SK-N-SH (cell line): Measurements from ENCODE around the gene RBM28.

Experiments
- CTCF ChIP-seq: fragments of 200-600 bp; sonication (generic); IDR thresholded peaks from 2 replicates; pipeline ENCODE4 v1.6.1; 2017; ENCODE audit warnings: antibody characterized with exemption, mild to moderate bottlenecking, moderate library complexity
- GABPA ChIP-seq: IDR thresholded peaks from 2 replicates; pipeline ENCODE4 v1.4.0; 2012; ENCODE audit warnings: low read depth, mild to moderate bottlenecking
- REST ChIP-seq: IDR thresholded peaks from 2 replicates; pipeline ENCODE4 v1.6.1; 2012; ENCODE audit warnings: mild to moderate bottlenecking, low read depth, low read length, moderate library complexity
- SIN3A ChIP-seq: IDR thresholded peaks from 2 replicates; pipeline ENCODE4 v1.6.1; 2012; ENCODE audit warnings: low read depth, mild to moderate bottlenecking, low read length, moderate library complexity, borderline replicate concordance

DNA sequence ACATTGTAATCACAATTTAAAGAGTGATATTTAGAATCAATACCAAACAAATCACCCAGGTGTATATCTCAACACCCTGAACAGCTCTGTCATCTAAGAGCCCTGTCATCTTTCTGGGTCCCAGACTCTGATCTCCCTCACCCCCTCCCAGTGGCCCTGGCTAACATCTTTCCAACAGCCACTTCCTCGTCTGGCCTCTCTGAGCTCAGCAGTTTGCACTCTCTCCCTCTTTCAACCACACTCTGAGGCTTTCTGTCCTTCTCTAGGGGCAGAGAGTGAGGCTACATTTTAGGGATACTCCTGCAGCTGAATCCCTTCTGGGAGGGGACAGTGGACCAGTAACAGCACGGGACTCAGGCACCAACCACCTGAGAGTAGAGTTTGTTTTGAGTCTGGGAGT lies 34.9 kb upstream of the RBM28 start:
- no peak for TF ChIP-seq CTCF
- no peak for TF ChIP-seq REST
- TF ChIP-seq GABPA = no peak
- TF ChIP-seq SIN3A = no peak
